RWPE2 (cell line): Measurements from ENCODE around the gene COQ8B.
A peak's percentile ranks its signal among the peaks of the same experiment; 100 is the strongest.

Experiments
- ATAC-seq: fragments of 200-7000 bp; cut with Tn5 transposase; 3 replicates; pipeline ENCODE4 v1.9.1; 2021; ENCODE audit warnings: low read depth
- DNase-seq: peaks from one replicate; pipeline ENCODE4 v3.0.0-alpha.2; 2020; ENCODE audit warnings: low spot score
- H3K27ac ChIP-seq: fragments of 450-650 bp; 2 replicates; pipeline ENCODE4 v1.5.1; 2017; ENCODE audit warnings: mild to moderate bottlenecking; ENCODE audit not compliant: poor library complexity, severe bottlenecking
- H3K27me3 ChIP-seq: fragments of 250-450 bp; sonication (Bioruptor Pico); 2 replicates; pipeline ENCODE4 v1.5.1; 2021; ENCODE audit warnings: mild to moderate bottlenecking, moderate library complexity; ENCODE audit not compliant: insufficient read depth, poor library complexity, severe bottlenecking
- H3K36me3 ChIP-seq: fragments of 250-450 bp; sonication (Bioruptor Pico); 2 replicates; pipeline ENCODE4 v1.5.1; 2020; ENCODE audit warnings: low read depth, mild to moderate bottlenecking, moderate library complexity
- H3K4me1 ChIP-seq: fragments of 250-450 bp; sonication (Bioruptor Pico); 2 replicates; pipeline ENCODE4 v1.5.1; 2021; ENCODE audit warnings: mild to moderate bottlenecking, moderate library complexity; ENCODE audit not compliant: insufficient read depth, poor library complexity, severe bottlenecking
- H3K4me3 ChIP-seq: fragments of 250-450 bp; sonication (Bioruptor Pico); 2 replicates; pipeline ENCODE4 v1.5.1; 2021; ENCODE audit warnings: mild to moderate bottlenecking, moderate library complexity; ENCODE audit not compliant: severe bottlenecking
- H3K9me3 ChIP-seq: fragments of 250-450 bp; sonication (Bioruptor Pico); 2 replicates; pipeline ENCODE4 v1.5.1; 2021; ENCODE audit warnings: mild to moderate bottlenecking, moderate library complexity; ENCODE audit not compliant: severe bottlenecking
- TF ChIP-seq, protein P1 (sequence below): fragments of 450-650 bp; IDR thresholded peaks from one replicate; pipeline ENCODE4 v1.5.1; 2017; ENCODE audit warnings: mild to moderate bottlenecking, moderate library complexity; ENCODE audit not compliant: poor library complexity, severe bottlenecking

Gene COQ8B

GRCh38 chr19:40714441-40715299, 2.0 kb downstream of the COQ8B start:
- Histone ChIP-seq H3K4me3 (peak overlapping the region; percentile 37), H3K27ac (peak overlapping the region; percentile 98), H3K4me1 (peaks cover 5% of the 10 kb centered on the region), H3K36me3 (peaks cover 36% of the 10 kb centered on the region), H3K27me3 (no peaks in the 10 kb centered on the region), H3K9me3 (no peaks in the 10 kb centered on the region)
- TF ChIP-seq, protein P1, sequence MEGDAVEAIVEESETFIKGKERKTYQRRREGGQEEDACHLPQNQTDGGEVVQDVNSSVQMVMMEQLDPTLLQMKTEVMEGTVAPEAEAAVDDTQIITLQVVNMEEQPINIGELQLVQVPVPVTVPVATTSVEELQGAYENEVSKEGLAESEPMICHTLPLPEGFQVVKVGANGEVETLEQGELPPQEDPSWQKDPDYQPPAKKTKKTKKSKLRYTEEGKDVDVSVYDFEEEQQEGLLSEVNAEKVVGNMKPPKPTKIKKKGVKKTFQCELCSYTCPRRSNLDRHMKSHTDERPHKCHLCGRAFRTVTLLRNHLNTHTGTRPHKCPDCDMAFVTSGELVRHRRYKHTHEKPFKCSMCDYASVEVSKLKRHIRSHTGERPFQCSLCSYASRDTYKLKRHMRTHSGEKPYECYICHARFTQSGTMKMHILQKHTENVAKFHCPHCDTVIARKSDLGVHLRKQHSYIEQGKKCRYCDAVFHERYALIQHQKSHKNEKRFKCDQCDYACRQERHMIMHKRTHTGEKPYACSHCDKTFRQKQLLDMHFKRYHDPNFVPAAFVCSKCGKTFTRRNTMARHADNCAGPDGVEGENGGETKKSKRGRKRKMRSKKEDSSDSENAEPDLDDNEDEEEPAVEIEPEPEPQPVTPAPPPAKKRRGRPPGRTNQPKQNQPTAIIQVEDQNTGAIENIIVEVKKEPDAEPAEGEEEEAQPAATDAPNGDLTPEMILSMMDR = no peak
- ATAC-seq (peak; percentile 53), DNase-seq (peak; percentile 90)

DNA sequence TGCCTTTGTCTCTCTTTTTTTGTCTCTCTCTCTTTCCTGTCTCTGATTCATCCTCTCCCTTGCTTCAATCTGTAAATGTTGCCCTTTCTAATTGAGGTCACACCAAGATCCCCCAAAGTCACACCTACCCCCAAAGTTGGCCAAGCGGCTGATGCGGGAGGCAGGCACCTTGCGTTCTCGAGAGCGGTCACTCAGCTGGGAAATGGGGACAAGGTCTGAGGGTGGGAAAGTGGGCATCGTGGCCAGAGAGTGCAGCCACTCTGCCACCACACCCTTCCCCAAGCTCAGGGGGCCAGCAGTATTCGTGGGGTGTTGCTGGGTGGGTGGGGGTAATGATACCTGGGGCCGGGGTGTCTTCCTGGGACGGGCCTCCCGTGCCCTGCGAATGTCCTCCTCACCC, 2.7 kb downstream of the COQ8B start:
- no peak overlapping the region for H3K4me3 ChIP-seq
- peak overlapping the region; percentile 98 for H3K27ac ChIP-seq

GRCh38 chr19:40709817-40710216, 6.9 kb downstream of the COQ8B start:
- TF ChIP-seq, protein P1 = no peak
- Histone ChIP-seq H3K4me3 (no peak overlapping the region), H3K27ac (no peak overlapping the region), H3K4me1 (no peaks in the 10 kb centered on the region), H3K27me3 (no peaks in the 10 kb centered on the region), H3K9me3 (no peaks in the 10 kb centered on the region), H3K36me3 (peaks cover 62% of the 10 kb centered on the region)
- DNase-seq = no peak
- no peak for ATAC-seq

More for the DNA sequence above, 2.7 kb downstream of the COQ8B start:
- Histone ChIP-seq H3K4me1 (no peaks in the 10 kb centered on the region), H3K9me3 (no peaks in the 10 kb centered on the region), H3K27me3 (no peaks in the 10 kb centered on the region), H3K36me3 (peaks cover 38% of the 10 kb centered on the region)
- no peak for ATAC-seq
- TF ChIP-seq, protein P1 = no peak
- no peak for DNase-seq

GRCh38 chr19:40707615-40708014, 9.1 kb downstream of the COQ8B start:
- Histone ChIP-seq H3K27ac (no peak overlapping the region), H3K27me3 (no peaks in the 10 kb centered on the region), H3K9me3 (no peaks in the 10 kb centered on the region), H3K4me3 (no peak overlapping the region), H3K36me3 (peaks cover 76% of the 10 kb centered on the region), H3K4me1 (no peaks in the 10 kb centered on the region)
- DNase-seq = no peak
- ATAC-seq = no peak
- TF ChIP-seq, protein P1 = no peak
